Right lobe of liver (tissue), 6 donors: ENCODE results near the gene AMACR. TPM values are rescaled to one million over a fixed set of nuclear protein-coding genes. Genes with fewer than 3 reads are reported as not detected.

Source experiments
- ATAC-seq, 4 donors: fragments of 200-7000 bp; cut with Tn5 transposase; one replicate each; pipeline ENCODE4 v1.9.1; 2020; ENCODE audit warnings: mild to moderate bottlenecking in 4 of 4, moderate library complexity in 4 of 4
- DNase-seq, 3 donors: peaks; one replicate each; pipeline ENCODE4 v3.0.0-alpha.2; 2020
- H3K27ac ChIP-seq, 3 donors: fragments of 200-600 bp; one replicate each; pipeline ENCODE4 v1.8.0; 2022
- H3K27me3 ChIP-seq, 2 donors: fragments of 200-600 bp; one replicate each; pipeline ENCODE4 v1.8.0; 2022
- H3K36me3 ChIP-seq, 4 donors: fragments of 200-600 bp; sonication (generic) in 1 of 4; one replicate each; pipeline versions ENCODE4 v1.5.1 to v1.8.0; 2017 to 2022; ENCODE audit warnings: control low read depth in 1 of 4
- H3K4me1 ChIP-seq, 4 donors: fragments of 200-600 bp; sonication (generic) in 1 of 4; one replicate each; pipeline versions ENCODE4 v1.5.1 to v1.8.0; 2017 to 2022; ENCODE audit warnings: control low read depth in 1 of 4
- H3K4me3 ChIP-seq, 3 donors: fragments of 200-600 bp; one replicate each; pipeline ENCODE4 v1.8.0; 2022
- H3K9me3 ChIP-seq, 4 donors: fragments of 200-600 bp; sonication (generic) in 1 of 4; one replicate each; pipeline versions ENCODE4 v1.5.1 to v1.8.0; 2017 to 2022; ENCODE audit warnings: control low read depth in 1 of 4
- CTCF ChIP-seq, 4 donors: fragments of 200-600 bp in 3 of 4; fragments of 450-650 bp in 1 of 4; IDR thresholded peaks; one replicate each; pipeline versions ENCODE4 v1.5.1 to v1.8.0; 2016 to 2022; ENCODE audit warnings: antibody characterized with exemption in 4 of 4, mild to moderate bottlenecking in 2 of 4
- POLR2A ChIP-seq: fragments of 450-650 bp; IDR thresholded peaks from one replicate; pipeline ENCODE4 v1.6.1; 2017; ENCODE audit warnings: antibody characterized with exemption, mild to moderate bottlenecking
- WGBS: methylation state at CpG from one replicate; pipeline ENCODE4 v1.1.6; 2018; ENCODE audit warnings: low coverage, low lambda C conversion rate; ENCODE audit not compliant: insufficient coverage; ENCODE audit errors: missing lambda C conversion rate; 5-methylcytosine and 5-hydroxymethylcytosine counted together
- intact Hi-C, 2 donors: fragments of 100-400 bp; cut with DNase I; formaldehyde crosslinking; loops; one replicate each; pipeline versions ENCODE4 v1.11.2 to v1.14.1; 2022
- total RNA-seq, 6 experiments: library from RNA; depleted of rRNA in 2 of 6; stranded (reverse); fragments of >200 nt in 2 of 6; fragmentation: NEBNext Ultra II Directional in 3 of 6; extraction: Animal tissue kit (Norgen Biotek cat#: 25700) in 3 of 6; gene quantifications; one replicate each; pipeline versions ENCODE4 v1.1.0 to v1.2.4, GENCODE V29; 2016 to 2023
- donor health status: DM: no; HTN: yes; CAD: no.
- donor health status: DM: no; HTN: no; CAD: no.
- donor health status: DM: no; HTN: no; CAD: no.
- donor health status: DM: no; HTN: yes; CAD: no.
- donor health status: DM: no; HTN: yes; CAD: no.

AMACR gene
- total RNA-seq, 6 experiments from 2014 or later: 28.7 to 62.4 (median 41.9) TPM

- no peaks in the 10 kb centered on the region for H3K27me3 ChIP-seq
- no peak for DNase-seq
- WGBS: 10% methylated on average over 1 of the region's 1 CpG
- intact Hi-C loops: no loop called here
- no peak overlapping the region for H3K27ac ChIP-seq
- peaks cover 0 to 7% (median 3%) of the 10 kb centered on the region in 4 donors for H3K36me3 ChIP-seq
- TF ChIP-seq CTCF (IDR thresholded peaks at IDR 0.05): peak; percentile 16 to 34 (median 18)
- TF ChIP-seq POLR2A: no peak
- no peak overlapping the region for H3K4me3 ChIP-seq
- peak; percentile 29 to 52 (median 44) for ATAC-seq
- H3K9me3 ChIP-seq: no peaks in the 10 kb centered on the region
- peaks cover 0 to 33% (median 10%) of the 10 kb centered on the region in 4 donors for H3K4me1 ChIP-seq
Observed at GRCh38 chr5:33994845-33995244, 13.0 kb downstream of the AMACR start.

- Histone ChIP-seq H3K9me3 (no peaks in the 10 kb centered on the region), H3K4me3 (no peak overlapping the region), H3K27ac (no peak overlapping the region), H3K4me1 (peaks cover 0 to 23% (median 7%) of the 10 kb centered on the region in 4 donors), H3K36me3 (peaks cover 0 to 22% (median 11%) of the 10 kb centered on the region in 4 donors), H3K27me3 (no peaks in the 10 kb centered on the region)
- DNase-seq (no peak), ATAC-seq (peak in 1 of 4 donors; percentile 11)
- TF ChIP-seq POLR2A: no peak
- TF ChIP-seq CTCF (IDR thresholded peaks at IDR 0.05): no peak
- intact Hi-C loops: no loop called here
- WGBS: 44% methylated on average over 2 of the region's 2 CpGs
Observed at GRCh38 chr5:33992864-33993263, 15.0 kb downstream of the AMACR start.

- WGBS: 95% methylated on average over 6 of the region's 6 CpGs
- peaks cover 0 to 15% (median 3%) of the 10 kb centered on the region in 4 donors for H3K4me1 ChIP-seq
- H3K27ac ChIP-seq: no peak overlapping the region
- TF ChIP-seq POLR2A: no peak
- no peak for TF ChIP-seq CTCF (IDR thresholded peaks at IDR 0.05)
- peaks cover 0 to 29% (median 9%) of the 10 kb centered on the region in 4 donors for H3K36me3 ChIP-seq
- no peaks in the 10 kb centered on the region for H3K9me3 ChIP-seq
- no peak for ATAC-seq
- no peak for DNase-seq
- no peaks in the 10 kb centered on the region for H3K27me3 ChIP-seq
- intact Hi-C loops: no loop called here
- no peak overlapping the region for H3K4me3 ChIP-seq
Observed at GRCh38 chr5:33985447-33985846, 22.4 kb downstream of the AMACR start.

- H3K9me3 ChIP-seq: no peaks in the 10 kb centered on the region
- ATAC-seq (peak in 2 of 4 donors; percentile 18 to 25), DNase-seq (no peak)
- 77% methylated on average over 7 of the region's 7 CpGs for WGBS
- H3K27me3 ChIP-seq: no peaks in the 10 kb centered on the region
- TF ChIP-seq CTCF (IDR thresholded peaks at IDR 0.05) (no peak), POLR2A (no peak)
- no peak within 1 kb of the TSS for H3K4me3 ChIP-seq
- peaks cover 0 to 15% (median 3%) of the 10 kb centered on the region in 4 donors for H3K4me1 ChIP-seq
- peaks cover 0 to 29% (median 9%) of the 10 kb centered on the region in 4 donors for H3K36me3 ChIP-seq
- no peak within 1 kb of the TSS for H3K27ac ChIP-seq
- intact Hi-C loops: no loop called here
Observed at GRCh38 chr5:33984671-33985124, 23.2 kb downstream of the AMACR start, which contains the start of gene SLC45A2. Gene SLC45A2, minus strand, starts transcription at chr5:33984693. Its CDS starts 110 bp downstream, at chr5:33984583.
